ENCODE measurements around the gene SCLT1. TPM values are rescaled to one million over a fixed set of nuclear protein-coding genes. Genes with fewer than 3 reads are reported as not detected.

SCLT1 gene
- total and polyA plus RNA-seq, 2 of the 4 experiments (the other 2 are of a cell fraction), result 4.9 to 7.7 TPM

DNA sequence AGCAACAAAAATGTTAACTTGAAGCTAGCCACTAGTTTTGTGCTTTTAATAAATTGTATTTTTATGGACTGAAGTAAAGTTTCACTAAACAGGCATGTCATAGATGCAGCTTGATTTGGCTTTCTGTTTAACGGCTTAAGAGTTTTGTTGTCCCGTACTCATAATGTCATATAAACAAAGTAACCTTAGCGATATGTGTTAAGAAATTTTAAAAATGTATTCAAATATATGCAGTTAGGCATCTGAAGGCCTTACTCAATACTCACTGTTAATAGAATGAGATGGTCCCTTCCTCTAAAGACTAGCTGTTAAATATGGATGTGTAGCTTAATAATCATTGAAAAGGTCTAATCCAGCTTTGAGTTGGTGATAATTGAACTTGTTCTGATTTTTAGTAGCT is 1.0 kb upstream of the SCLT1 start:
- DNase-seq (no peak), ATAC-seq (ENCODE audit: low read depth) (no peak)
- H3K9me3 ChIP-seq (ENCODE audit: control insufficient read depth, insufficient read depth, low read length), result no peaks in the 10 kb centered on the region
- intact Hi-C loops (cut with micrococcal nuclease), result loop anchor here (5.0 to 10.0 kb wide), 3 partner anchors 642 to 900 kb away; no protein-coding TSS in a partner anchor
- no peak overlapping the region for H4K8ac ChIP-seq (ENCODE audit: low read depth in 2 of 2, low read length in 2 of 2)
- no peak overlapping the region for H2BK120ac ChIP-seq (ENCODE audit: low read depth, low read length)
- H3K23ac ChIP-seq (ENCODE audit: low read depth, low read length), result no peak overlapping the region
- no peaks in the 10 kb centered on the region for H4K20me1 ChIP-seq (ENCODE audit: insufficient read depth, low read length)
- H2AK5ac ChIP-seq (ENCODE audit: low read depth, low read length), result no peak overlapping the region
- H3K9ac ChIP-seq (ENCODE audit: low read depth, low read length), result no peak overlapping the region
- in situ Hi-C loops (cut with MboI; ENCODE audit: low sequenced_read_pairs), result loop anchor here (10.0 kb wide), 1 partner anchor 220 kb away; no protein-coding TSS in a partner anchor
- no peak overlapping the region for H2BK15ac ChIP-seq (ENCODE audit: low read depth, low read length)
- H3K56ac ChIP-seq (ENCODE audit: extremely low read depth, insufficient read depth, low read length), result no peak overlapping the region
- H3K4me1 ChIP-seq (ENCODE audit: control insufficient read depth, insufficient read depth, low read length), result no peaks in the 10 kb centered on the region
- no peaks in the 10 kb centered on the region for H3K9me1 ChIP-seq (ENCODE audit: insufficient read depth, low read length)
- H3K14ac ChIP-seq (replicated peaks; ENCODE audit: low read depth, low read length), result no peak overlapping the region
- H3K79me1 ChIP-seq (ENCODE audit: low read depth in 1 of 2, low read length in 2 of 2), result peaks cover 16% of the 10 kb centered on the region in 2 experiments; a peak in 3 of 4 replicates
- H3K18ac ChIP-seq (ENCODE audit: low read depth, low read length), result no peak overlapping the region
- no peak overlapping the region for H3K4ac ChIP-seq (ENCODE audit: low read depth, low read length)
- no CpG with 5 or more reads among the region's 3 CpGs for WGBS, 2 experiments (ENCODE audit: extremely low coverage in 2 of 2, insufficient read length in 1 of 2)
- no peak overlapping the region for H2BK20ac ChIP-seq (ENCODE audit: low read depth, low read length)
- H3K36me3 ChIP-seq (ENCODE audit: control insufficient read depth, insufficient read depth, low read length), result no peaks in the 10 kb centered on the region
- ChIA-PET POLR2A (ENCODE audit: unreplicated experiment) (no interaction called here), CTCF (interaction anchor here (0.6 kb wide), 1 partner anchor 53 kb away, joined by 3 read pairs; no protein-coding TSS in a partner anchor)
- no peak overlapping the region for H2AK9ac ChIP-seq (replicated peaks; ENCODE audit: low read depth, low read length, poor library complexity)
- H2AFZ ChIP-seq (replicated peaks; ENCODE audit: low read length, poor library complexity), result no peak overlapping the region
- TF ChIP-seq CEBPB (IDR thresholded peaks at IDR 0.05; ENCODE audit: low read depth, low read length), result no peak
- TF ChIP-seq CHD1 (IDR thresholded peaks at IDR 0.05; ENCODE audit: low read depth, low read length), result no peak
- TF ChIP-seq, protein P1, sequence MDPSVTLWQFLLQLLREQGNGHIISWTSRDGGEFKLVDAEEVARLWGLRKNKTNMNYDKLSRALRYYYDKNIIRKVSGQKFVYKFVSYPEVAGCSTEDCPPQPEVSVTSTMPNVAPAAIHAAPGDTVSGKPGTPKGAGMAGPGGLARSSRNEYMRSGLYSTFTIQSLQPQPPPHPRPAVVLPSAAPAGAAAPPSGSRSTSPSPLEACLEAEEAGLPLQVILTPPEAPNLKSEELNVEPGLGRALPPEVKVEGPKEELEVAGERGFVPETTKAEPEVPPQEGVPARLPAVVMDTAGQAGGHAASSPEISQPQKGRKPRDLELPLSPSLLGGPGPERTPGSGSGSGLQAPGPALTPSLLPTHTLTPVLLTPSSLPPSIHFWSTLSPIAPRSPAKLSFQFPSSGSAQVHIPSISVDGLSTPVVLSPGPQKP (IDR thresholded peaks at IDR 0.05; ENCODE audit: borderline replicate concordance, low read depth, low read length), result no peak
- no peak for TF ChIP-seq POLR2A (IDR thresholded peaks at IDR 0.05; ENCODE audit: low read depth, low read length)
- TF ChIP-seq RCOR1 (IDR thresholded peaks at IDR 0.05; ENCODE audit: insufficient replicate concordance, low read length), result no peak
- TF ChIP-seq MAZ (IDR thresholded peaks at IDR 0.05; ENCODE audit: borderline replicate concordance, low read depth, low read length), result no peak
- TF ChIP-seq, protein P2, sequence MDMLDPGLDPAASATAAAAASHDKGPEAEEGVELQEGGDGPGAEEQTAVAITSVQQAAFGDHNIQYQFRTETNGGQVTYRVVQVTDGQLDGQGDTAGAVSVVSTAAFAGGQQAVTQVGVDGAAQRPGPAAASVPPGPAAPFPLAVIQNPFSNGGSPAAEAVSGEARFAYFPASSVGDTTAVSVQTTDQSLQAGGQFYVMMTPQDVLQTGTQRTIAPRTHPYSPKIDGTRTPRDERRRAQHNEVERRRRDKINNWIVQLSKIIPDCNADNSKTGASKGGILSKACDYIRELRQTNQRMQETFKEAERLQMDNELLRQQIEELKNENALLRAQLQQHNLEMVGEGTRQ (IDR thresholded peaks at IDR 0.05; ENCODE audit: low read depth, low read length), result no peak
- TF ChIP-seq NFE2L2 (IDR thresholded peaks at IDR 0.05; ENCODE audit: low read depth, low read length), result no peak
- no peak for TF ChIP-seq MXI1 (IDR thresholded peaks at IDR 0.05; ENCODE audit: borderline replicate concordance, low read depth, low read length)
- TF ChIP-seq SMC3 (IDR thresholded peaks at IDR 0.05; ENCODE audit: low read depth, low read length), result no peak
- TF ChIP-seq MAFK (IDR thresholded peaks at IDR 0.05; ENCODE audit: low read depth, low read length), result no peak
- TF ChIP-seq RAD21 (IDR thresholded peaks at IDR 0.05; ENCODE audit: low read length), result no peak
- no peak for TF ChIP-seq RFX5 (IDR thresholded peaks at IDR 0.05; ENCODE audit: low read depth, low read length)
- TF ChIP-seq BHLHE40 (IDR thresholded peaks at IDR 0.05; ENCODE audit: low read depth, low read length), result no peak
- TF ChIP-seq, protein P3, sequence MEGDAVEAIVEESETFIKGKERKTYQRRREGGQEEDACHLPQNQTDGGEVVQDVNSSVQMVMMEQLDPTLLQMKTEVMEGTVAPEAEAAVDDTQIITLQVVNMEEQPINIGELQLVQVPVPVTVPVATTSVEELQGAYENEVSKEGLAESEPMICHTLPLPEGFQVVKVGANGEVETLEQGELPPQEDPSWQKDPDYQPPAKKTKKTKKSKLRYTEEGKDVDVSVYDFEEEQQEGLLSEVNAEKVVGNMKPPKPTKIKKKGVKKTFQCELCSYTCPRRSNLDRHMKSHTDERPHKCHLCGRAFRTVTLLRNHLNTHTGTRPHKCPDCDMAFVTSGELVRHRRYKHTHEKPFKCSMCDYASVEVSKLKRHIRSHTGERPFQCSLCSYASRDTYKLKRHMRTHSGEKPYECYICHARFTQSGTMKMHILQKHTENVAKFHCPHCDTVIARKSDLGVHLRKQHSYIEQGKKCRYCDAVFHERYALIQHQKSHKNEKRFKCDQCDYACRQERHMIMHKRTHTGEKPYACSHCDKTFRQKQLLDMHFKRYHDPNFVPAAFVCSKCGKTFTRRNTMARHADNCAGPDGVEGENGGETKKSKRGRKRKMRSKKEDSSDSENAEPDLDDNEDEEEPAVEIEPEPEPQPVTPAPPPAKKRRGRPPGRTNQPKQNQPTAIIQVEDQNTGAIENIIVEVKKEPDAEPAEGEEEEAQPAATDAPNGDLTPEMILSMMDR (conservative IDR thresholded peaks at IDR 0.05; ENCODE audit: low read depth, low read length), result no peak
- TF ChIP-seq FOS (IDR thresholded peaks at IDR 0.05; ENCODE audit: low read depth, low read length), result no peak
- dilution Hi-C loops (cut with HindIII; ENCODE audit: low sequenced_read_pairs, unreplicated experiment), result no loop called here
- H4K91ac ChIP-seq (ENCODE audit: insufficient read depth, low read depth, low read length), result no peak overlapping the region
- H3K4me2 ChIP-seq (ENCODE audit: low read depth, low read length), result no peak overlapping the region
- no peak overlapping the region for H3K4me3 ChIP-seq (ENCODE audit: insufficient read depth, low read depth, low read length)
- no peaks in the 10 kb centered on the region for H3K27me3 ChIP-seq (ENCODE audit: control insufficient read depth, insufficient read depth, low read length)
- no peak overlapping the region for H2BK5ac ChIP-seq (ENCODE audit: low read depth, low read length, poor library complexity, severe bottlenecking)
- no peak overlapping the region for H3K27ac ChIP-seq (ENCODE audit: insufficient read depth, low read length)
- no peak overlapping the region for H4K5ac ChIP-seq (ENCODE audit: low read depth, low read length)
- BruUV-seq (replicated peaks), result no TSS peak
